ENCODE results near the gene CD200.
"Not testable (repeated sequence)": the region's sequence is repeated elsewhere in the genome, so short reads cannot be mapped to it uniquely, and the experiment has no call there.

The CD200 gene

DNA sequence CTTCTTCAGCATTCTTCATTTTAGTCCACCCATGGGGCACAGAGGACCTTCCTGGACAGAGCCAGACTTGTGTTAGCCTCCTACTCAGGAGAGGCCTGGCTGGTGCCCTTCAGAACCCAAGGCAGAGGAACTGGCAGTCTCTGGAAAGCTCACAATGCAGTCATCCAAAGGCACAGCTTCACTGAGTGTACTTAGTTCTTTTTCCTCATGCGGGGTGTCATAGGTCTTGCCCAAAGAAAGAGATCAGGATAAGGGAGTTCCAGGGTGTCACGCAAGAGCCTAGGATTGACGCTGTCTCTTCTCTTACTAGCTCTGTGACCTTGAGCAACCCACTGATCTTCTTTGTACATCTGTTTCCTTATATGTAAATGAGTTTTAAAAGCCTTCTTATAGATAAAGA, 58.7 kb downstream of the CD200 start:
- no peak for DNase-seq

DNA sequence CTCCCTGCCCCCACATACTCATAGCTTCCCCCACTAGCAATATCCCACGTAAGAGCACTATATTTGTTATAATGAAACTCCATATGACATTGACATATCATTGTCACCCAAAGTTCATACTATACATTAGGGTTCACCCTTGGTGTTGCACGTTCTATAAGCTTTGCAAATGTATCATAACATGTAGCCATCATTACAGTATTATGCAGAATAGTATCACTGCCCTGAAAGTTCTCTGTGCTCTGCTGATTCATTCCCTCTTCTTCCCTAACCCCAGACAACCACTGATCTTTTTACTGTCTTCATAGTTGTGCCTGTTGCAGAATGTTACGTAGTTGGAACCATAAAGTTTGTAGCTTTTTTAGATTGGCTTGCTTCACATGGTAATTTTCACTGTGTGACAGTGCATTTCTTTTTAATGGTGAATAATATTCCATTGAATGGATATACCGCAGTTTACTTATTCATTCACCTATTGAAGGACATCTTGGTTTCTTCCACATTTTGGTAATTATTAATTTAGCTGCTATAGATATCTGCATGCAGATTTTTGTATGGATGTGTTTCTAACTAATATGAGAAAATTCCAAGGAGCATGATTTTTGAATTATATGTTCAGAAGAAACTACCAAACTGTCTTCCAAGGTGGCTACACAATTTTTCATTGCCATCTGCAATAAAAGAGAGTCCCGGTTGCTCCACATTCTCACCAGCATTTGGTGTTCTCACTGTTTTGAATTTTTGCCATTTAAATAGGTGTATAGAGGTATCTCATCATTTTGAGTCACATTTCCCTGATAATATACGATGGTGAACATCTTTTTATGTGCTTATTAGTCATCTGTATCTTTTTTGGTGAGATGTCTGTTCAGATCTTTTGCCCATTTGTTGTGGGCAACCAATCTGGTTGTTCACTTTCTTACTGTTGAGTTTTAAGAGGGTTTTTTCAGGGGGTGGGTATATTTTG, 59.7 kb downstream of the CD200 start:
- no peak for DNase-seq

DNA sequence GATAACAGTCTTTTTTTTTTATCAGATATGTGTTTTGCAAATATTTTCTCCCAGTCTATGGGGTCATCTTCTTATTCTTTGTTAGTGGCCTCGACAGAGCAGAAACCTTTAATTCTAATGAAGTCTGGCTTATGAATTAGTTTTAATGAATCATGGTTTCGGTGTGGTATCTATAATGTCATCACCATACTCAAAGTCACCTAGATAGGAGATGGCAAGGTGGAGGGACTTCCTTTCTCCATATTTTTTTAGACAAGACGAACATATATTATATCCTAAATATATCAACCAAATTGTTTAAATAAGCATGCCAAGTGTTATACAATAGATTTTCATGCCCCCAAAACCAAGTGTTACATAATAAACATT, 60.4 kb downstream of the CD200 start:
- no peak for DNase-seq

DNA sequence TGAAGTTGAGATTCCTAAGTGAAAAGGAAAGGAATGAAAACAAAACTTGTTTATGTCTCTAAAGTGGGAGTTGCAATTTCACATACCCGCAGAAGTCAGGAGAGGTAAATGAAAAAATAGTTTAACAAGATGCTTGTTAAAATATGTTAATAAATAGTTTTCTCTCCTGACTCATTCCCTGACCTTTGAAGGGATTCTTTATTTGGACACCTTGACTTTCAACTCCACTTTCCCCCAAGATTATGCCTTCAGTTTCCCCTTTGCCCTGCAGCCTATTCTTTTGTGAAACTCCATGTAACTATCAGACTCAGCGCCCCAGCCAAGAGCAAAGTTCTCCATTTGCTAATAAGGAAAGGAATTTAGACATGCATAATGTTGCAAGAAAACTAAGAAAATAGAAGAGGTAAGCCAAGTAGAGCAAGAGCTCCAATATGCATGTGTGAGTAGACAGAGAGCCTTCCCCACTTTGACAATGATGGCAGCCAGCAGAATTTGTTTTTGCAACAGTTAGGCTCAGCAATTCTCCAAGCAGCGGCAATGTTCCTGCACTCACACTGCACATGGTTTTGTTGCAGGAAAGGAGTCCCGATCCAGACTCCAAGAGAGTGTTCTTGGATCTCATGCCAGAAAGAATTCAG, 61.2 kb downstream of the CD200 start:
- DNase-seq: no peak

DNA sequence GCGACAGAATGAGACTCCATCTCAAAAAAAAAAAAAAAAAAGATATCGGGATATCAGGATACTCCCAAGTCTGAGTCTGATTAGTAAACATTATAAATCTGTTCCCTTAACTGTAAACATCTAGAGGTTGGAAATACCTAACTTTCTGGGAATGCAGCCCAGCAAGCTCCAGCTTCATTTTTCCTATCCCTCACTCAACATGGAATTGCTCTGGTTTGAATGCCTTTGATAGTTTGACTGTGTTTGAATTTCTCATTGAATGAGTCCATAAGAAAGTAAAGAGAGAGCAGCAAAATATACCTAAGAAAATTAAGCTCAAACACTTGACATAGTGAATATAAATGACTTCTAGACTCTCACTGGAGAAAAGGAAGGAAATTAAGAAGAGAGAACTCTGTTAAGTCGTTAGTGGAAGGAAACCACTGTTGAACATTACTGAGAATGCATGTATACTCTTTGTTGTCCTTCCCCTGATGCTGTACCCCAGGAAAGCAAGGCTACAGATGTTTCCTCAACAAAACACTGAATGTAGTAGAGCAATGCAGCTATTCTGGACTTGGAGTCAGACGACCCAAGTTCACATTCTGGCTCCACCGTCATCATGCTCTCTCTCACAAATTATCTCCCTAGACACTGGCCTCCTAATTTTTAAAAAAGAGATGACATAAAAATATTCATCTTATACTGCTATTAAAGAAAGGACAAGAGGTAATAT, 62.4 kb downstream of the CD200 start:
- DNase-seq: no peak

DNA sequence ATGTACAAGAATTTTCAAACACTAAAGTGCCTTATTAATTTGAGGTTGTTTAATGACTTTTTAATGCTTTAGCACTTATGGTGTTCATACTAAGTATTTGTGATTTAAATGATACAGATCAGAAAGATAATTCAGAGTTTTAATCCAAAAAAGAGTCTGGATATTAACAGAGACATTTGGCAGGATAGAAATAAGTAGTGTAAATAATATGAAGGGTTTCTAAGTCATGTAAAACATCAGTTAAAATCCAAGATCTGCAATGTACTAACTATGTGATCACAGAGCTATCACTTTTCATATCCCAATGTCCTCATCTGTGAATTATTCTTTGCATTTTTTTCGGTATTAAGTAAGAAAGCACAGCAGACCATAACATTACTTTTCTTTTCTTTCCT, 62.9 kb downstream of the CD200 start:
- no peak for DNase-seq

DNA sequence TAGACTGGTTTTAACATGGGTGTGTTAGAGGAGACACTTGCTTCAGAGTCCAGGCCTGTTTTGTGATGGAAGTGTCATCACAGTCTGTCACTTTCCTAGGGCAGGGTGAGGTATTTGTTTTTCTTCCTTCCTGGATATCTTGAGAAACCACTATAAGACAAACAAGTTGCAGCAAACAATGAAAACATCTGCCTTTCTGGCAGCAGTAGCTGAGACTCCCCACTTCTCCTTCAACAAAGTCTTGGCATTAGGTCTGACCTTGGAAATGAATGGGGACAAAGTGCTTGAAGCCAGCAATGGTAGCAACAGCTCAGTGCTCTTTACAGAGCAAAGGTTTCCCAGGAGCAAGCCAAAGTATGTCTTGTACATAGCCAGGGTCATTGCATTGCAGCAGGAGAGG, 64.6 kb downstream of the CD200 start:
- DNase-seq: no peak

DNA sequence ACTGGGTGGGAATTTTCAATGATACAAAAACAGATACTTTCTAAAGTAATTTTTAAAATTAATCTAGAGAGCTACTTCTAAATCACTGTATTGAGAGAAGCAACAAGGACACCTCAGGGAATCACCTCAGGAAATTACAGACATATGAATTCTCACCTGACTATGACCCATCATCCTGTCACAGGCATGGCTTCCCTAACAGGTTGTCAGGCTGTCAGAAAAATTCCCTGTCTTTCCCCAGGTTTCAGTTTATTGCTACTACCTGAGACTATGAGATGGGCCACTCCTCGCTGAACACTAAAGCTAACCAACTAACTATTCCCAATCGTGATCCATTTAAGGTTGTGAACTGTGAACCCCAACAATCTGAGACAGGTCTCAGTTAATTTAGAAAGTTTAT, 66.1 kb downstream of the CD200 start:
- no peak for DNase-seq

DNA sequence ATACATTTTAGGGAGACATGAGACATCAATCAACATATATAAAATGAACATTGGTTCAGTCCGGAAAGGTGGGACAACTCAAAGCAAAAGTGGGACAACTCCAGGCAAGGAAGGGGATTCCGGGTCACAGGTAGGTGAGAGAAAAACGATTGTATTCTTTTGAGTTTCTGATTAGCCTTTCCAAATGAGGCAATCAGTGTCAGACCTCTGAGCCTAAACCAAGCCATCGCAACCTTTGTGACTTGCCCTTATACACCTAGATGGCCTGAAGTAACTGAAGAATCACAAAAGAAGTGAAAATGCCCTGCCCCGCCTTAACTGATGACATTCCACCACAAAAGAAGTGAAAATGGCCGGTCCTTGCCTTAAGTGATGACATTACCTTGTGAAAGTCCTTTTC, 66.6 kb downstream of the CD200 start:
- not testable (repeated sequence) for DNase-seq

DNA sequence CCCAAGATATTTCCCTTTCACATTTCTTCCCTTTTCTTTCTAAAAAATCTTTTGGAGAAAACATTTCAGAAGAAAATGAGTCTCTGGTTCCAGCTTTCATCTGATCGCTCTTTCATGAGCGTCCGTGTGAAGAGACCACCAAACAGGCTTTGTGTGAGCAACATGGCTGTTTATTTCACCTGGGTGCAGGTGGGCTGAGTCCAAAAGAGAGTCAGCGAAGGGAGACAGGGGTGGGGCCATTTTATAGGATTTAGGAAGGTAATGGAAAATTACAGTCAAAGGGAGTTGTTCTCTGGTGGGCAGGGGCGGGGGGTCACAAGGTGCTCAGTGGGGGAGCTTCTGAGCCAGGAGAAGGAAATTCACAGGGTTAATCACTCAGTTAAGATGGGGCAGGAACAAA, 67.4 kb downstream of the CD200 start:
- DNase-seq: not testable (repeated sequence)

DNA sequence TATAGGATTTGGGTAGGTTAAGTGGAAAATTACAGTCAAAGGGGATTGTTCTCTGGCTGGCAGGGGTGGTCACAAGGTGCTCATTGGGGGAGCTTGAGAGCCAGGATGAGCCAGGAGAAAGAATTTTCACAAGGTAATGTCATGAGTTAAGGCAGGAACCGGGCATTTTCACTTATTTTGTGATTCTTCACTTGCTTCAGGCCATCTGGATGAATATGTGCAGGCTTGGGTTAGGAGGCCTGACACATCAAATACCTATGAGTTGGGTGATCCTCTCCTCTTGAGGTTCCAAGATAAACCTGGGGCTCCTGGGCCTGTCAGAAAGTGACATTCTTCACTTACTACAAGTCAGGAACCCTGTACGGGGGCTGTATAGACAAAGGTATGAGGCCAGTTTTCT, 68.7 kb downstream of the CD200 start:
- DNase-seq: no peak

DNA sequence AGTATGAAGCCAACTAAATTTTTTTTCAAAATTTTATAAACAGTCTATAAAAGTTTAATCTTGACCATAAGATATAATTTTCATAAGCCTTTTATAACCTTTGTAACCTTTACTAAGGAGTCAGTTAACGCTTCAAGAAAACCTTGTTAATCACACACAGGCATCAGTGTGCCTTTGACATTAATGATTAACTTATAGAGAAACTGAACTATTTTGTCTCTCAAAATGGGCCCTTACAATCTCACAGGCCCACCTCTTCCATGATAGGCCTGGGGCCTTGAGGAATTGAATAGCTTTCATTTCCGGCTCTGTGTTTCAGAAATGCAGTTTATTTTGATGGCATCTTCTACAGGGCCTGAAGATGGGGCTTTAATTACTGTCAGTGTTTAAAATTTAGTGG, 70.1 kb downstream of the CD200 start:
- no peak for DNase-seq

DNA sequence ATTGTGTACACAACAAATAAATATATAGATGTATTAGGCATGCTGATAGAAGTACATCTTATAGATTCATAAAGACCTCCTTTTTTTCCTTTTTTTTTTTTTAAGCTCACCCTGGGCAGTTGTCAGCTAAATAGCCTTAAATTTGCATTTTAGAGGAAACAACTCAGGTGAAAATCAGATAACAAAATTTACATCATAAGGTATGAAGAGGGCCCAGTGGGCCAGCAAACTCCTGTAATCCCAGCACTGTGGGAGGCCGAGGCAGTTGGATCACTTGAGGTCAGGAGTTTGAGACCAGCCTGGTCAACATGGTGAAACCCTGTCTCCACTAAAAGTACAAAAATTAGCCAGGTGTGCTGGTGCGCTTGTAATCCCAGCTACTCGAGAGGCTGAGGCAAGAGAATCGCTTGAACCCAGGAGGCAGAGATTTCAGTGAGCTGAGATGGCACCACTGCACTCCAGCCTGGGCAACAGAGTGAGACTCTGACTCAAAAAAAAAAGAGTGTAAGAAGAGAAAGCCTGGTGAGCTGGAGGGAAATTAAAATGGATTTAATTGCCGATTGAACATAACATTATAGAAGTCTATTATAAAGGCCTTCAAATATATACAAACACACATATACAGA, 72.1 kb downstream of the CD200 start:
- DNase-seq: not testable (repeated sequence)

DNA sequence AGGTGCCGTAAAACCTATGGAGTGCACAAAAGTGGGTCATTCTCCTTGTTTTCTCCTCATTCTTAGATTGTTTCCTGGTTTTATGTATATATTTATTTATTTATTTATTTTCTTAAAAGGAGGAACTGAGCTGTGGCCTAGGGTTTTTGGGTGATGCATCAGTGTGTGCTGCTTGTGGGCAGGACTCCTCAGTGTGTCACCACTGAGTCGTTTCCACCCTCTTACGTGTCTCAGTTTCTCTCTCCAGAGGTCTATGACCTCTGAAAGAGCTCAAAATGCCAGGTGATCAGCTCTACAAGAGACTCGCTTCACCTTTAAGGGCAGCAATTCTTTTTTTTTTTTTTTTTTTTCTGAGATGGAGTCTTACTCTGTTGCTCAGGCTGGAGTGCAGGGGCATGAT, 72.9 kb downstream of the CD200 start:
- DNase-seq: no peak

DNA sequence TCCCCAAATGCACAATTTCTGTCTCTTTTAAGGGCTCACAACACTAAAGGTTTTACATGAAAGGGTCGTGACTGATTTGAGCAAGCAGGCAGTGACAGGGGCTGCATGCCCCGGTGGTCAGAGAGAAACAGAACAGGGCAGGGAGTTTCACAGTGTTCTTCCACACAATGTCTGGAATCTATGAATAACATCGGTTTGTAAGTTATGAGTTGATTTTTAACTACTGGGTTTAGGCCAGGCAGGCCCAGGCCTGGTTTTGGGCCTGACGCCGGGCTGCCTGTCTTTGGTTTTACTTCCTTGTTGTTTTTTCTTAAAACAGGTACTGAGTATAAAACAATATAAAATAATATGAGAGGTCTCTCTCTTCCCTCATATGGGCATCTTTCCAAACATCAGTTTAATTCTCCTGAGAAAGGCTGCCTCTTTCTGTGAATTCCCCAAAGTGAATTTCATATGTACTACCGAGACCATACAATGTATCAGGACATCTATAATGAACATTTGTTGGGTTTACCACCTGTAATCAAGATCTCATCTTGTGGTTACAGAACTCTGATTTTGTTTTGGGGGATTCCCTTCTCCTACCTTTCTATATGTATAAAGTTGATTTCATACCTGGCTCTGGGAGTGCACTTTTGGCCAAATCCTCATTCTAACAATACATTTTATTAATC, 74.4 kb downstream of the CD200 start:
- DNase-seq: no peak

DNA sequence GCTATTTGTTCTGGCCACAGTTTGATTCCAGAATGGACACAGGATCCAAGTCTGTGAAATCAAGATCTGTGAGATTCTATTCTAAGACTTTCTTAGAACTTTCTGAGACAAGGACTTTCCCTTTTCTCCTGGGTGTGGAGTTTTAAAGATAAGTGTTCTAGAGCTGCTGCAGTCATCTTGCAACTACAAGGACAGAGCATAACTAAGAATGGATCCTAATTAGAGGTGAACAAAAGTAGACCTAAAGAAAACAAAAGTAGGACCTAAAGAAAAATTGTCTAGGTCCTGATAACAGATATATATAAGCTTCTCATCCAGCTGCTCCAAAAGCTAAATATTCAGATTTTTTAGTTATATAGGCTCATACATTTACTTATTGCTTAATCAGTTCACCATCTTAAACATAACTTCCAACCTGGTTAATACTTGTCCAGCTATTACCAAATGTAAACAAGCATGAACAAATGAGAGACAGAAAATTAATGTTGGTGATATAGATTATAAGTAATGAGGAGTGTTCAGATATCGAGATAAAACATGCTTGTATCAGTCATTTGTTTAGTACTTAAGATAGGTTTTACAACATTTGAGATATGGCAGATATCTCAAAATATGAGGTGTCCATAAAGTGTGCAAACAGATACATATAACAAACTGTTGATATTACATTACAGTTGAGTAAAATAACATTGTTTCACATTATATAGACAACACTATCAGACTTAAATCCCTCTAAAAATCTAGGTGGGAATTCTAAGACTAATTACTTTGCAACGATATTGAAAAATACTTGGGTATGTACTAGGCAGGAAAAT, 75.1 kb downstream of the CD200 start:
- no peak for DNase-seq

DNA sequence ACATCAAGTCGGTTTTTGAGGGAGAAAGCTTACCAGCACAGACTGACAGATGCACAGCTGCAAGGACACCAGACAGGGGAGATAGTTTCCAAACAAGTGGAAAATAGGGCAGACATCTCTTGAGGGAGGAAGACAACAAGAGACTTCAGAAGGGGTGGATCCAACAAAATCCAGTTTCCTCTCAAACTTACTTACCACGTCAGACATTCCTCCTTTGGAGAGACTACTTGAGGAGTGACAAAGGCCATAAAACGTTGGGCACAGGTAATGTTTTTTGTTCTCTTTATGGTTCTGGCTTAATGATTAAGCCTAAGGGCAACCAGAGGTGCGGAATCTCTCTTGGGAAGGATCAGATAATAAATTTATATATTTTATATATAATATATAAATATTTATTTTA, 76.1 kb downstream of the CD200 start:
- no peak for DNase-seq

DNA sequence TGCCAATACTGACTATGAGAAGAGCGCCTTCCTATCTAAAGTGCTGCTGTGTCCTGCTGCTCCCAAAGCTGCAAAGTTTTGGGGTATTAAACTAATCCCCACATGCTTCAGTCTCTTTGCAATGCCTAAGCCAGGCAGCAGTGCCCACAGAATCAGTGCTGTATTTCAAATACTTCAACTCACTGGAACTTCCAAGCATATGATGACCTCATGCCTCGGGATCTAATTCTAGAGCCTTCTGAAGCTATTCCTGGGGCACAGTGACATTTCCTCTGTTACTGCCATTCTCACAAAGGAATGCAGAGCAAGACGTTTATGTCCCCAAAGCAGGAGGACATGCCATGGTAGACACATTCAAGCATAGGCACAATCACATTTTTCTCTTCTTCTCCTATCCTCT, 78.5 kb downstream of the CD200 start:
- DNase-seq: no peak
